Fibroblast of upper back skin (primary cell): ENCODE measurements around the gene ZNF213.
A peak's percentile ranks its signal among the peaks of the same experiment; 100 is the strongest.

Experiments used
- DNase-seq: peaks from one replicate; pipeline ENCODE4 v3.0.0-alpha.2; 2013

ZNF213 gene

DNA sequence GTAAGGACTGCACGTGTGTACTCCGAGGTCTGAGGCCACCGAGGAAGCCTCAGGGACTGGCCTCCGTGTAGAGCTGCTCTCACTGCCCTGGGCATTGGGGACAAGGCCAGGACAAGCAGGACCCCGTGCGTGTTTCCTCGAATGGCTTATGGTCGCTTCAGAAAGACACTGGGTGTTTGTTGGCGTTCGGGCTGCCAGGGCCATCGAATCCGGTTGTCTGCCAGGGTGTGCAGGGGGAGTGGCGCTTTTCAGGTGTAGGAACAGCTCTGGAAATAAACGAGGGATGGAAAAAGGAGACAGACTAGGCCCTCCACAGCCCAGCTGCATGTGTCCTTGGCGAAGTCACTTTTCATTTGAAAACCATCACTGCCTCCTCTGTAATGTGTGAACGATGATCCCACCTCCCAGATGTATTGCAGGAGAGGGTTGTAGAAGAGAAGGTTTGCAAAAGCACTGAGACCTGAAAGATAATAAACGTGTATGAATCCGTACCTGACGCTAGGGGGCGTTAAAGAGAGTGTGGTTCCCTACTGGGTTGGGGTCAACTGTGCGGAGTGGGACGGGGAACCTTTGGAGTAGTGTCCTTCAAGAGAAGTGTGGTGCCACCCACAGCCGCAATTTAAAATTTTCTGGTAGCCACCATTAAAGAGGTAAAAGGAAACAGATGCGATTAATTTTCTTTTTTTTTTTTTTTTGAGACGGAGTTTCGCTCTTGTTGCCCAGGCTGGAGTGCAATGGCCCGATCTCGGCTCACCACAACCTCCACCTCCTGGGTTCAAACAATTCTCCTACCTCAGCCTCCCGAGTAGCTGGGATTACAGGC is 33.6 kb upstream of the ZNF213 start:
- peak; percentile 34 for DNase-seq

DNA sequence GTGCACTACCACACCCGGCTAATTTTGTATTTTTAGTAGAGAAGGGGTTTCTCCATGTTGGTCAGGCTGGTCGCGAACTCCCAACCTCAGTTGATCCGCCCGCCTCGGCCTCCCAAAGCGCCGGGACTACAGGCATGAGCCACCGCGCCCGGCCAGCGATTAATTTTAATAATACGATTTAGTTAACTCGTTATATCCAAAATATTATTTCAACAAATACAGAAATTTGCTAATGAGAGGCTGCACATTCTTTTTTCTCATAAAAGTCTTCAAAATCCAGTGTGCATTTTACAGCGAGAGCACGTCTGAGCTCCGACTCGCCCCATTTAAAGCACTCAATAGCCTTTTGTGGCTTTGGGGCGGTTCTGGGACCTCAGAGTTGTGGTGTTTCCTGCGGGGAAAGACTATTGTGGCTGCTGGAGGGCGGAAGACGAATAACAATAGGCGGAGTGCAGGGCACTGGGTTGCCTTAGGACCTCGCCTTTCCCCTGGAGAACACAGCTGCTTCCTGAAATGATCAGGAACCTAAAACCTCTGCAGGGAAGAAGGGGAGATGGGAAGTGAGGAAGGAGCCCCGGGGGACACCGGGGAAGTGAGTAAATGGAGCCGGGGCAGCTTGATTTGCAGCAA is 32.9 kb upstream of the ZNF213 start:
- DNase-seq: no peak

DNA sequence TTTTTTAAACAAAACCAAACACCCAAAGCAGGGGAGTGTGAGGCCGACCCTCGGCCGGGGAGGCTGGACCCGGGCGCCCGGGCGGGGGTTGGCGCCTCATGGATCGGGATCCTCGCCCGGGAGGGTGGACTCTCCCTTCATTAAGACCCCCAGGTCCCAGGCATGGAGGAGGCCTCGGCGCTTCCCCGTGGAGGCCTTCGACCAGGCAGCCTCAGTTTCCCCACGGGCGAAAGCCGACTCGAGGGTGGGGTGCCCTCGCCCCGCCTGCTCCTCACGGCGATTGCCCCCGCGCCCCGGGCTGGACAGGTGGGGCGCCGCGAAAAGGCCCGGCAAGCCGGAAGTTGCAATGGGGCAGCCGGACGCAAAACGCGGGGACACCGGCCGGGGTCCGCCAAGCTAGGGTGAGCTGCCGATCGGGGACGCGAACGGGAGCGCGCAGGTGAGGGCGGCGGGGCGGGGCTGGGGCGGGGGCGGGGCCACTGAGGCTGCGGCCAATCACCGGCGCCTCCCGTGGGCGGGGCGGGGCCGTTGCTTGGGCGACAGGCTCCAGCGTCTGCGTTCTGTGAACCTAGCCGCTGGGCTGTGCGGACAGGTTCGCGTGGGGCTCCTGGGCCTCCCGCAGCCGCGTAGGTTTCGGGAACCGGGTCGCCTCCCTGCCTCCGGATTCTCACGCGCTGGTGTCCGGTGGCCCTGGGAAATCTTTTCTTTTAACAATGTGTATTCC is 28.5 kb upstream of the ZNF213 start:
- DNase-seq: peak; percentile 90

DNA sequence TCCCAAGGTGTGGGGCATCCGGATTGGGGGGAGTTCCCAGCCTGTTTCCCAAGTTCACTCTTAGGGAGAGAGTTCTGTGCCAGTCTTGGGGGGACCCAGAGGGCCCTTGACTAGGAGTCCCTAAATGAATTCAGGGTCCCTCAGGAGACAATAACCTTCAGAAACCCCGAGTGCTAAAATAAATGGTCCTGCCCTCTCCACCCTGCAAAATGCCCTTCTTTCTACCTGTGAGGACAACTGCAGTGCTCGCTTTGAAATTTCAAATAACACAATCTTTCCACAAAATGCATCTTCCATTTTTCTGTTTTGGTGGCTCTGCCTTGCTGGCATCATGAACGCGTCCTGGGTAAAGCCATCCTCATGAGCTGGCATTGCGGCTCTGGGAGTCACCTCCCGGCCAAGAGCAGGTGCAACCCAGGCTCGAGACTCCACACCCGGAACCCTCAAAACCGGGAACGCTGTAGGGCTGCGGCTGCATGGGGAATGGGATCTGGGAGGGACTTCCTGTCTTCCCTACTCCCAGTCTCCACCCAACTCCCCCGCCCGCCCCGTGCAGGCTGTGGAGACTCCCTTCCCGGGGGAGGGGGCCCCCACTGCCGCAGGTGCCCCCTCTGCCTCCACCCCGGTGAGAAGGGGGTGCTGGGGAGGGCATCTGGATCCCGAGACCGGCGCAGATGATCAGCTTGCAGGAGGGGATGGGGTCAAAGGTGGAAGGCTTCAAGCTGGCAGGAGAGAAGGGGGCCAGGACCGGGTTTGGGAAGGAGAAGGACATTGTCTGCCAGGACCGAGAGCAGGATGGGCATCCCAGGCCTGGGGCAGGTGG is 22.6 kb upstream of the ZNF213 start, which contains the start of gene ZNF205:
Gene ZNF205 (plus strand): TSS at position 529 of the 823 bp plus-strand sequence. CDS start 845 bp downstream, outside the sequence.
- peak; percentile 69 for DNase-seq

- no peak for DNase-seq
These were observed 21.8 kb upstream of the ZNF213 start for GRCh38 chr16:3112881-3113574.

- no peak for DNase-seq
These were observed 20.9 kb upstream of the ZNF213 start for GRCh38 chr16:3113765-3114479.

DNA sequence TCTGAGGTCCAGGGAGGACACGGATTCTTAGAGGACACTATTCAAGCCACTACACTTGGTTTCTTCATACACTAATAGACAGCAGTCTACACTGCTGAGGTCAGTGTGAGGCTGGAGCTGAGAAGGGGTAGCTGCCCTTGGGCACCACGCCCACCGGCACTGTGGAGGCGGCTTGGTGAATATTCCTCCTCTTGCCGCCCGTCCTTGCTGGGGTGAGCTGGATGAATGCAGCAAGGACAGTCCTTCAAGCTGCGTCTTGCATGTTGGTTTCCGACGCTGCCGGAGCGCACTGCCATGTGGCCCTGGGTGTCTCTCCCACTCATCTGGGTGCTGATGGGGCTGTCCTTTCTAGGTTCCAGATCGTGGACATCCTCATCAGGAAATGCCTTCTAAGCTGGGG is 19.8 kb upstream of the ZNF213 start:
- DNase-seq: no peak

GRCh38 chr16:3115561-3115960 is 19.3 kb upstream of the ZNF213 start:
- no peak for DNase-seq

- DNase-seq: no peak
These were observed 16.5 kb upstream of the ZNF213 start for GRCh38 chr16:3118204-3118790.

- DNase-seq: no peak
These were observed 16.0 kb upstream of the ZNF213 start for GRCh38 chr16:3118846-3119245.

DNA sequence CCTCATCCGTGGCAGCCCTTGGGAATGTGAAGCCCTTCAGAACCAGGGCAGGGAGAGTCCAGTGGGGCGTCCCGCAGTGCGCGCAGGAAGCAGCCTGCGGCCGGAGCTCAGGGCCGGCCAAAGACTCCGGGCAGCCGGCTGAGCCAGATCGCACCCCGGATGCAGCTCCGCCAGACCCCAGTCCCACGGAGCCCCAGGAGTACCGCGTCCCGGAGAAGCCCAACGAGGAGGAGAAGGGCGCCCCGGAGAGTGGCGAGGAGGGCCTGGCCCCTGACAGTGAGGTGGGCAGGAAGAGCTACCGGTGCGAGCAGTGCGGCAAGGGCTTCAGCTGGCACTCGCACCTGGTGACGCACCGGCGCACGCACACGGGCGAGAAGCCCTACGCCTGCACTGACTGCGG is 15.5 kb upstream of the ZNF213 start:
- no peak for DNase-seq

GRCh38 chr16:3119701-3120408 is 15.0 kb upstream of the ZNF213 start:
- DNase-seq: no peak

- DNase-seq: no peak
These were observed 14.4 kb upstream of the ZNF213 start for GRCh38 chr16:3120435-3120834.

DNA sequence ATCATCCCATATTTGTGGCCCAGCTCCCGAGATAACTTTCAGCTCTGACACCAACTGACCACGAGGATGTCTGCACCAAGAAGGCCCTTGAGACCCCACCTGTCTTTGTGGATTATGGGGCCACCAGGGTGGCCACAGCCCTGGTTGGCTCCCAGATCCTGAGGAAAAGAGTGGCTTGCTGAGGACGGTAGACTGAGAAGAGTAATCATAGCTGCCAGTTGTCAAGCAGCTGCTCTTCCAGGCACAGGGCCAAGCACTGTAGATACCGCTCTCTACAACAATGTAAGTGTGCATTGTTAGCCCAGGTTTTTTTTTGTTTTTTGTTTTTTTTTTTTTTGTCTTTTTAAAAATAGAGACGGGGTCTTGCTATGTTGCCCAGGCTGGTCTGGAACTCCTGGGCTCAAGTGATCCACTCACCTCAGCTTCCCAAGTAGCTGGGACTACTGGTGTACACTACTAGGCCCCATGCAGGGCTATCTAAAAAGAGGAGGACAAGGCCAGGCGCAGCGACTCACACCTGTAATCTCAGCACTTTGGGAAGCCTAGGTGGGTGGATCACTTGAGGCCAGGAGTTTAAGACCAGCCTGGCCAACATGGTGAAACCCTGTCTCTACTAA is 12.9 kb upstream of the ZNF213 start:
- no peak for DNase-seq

DNA sequence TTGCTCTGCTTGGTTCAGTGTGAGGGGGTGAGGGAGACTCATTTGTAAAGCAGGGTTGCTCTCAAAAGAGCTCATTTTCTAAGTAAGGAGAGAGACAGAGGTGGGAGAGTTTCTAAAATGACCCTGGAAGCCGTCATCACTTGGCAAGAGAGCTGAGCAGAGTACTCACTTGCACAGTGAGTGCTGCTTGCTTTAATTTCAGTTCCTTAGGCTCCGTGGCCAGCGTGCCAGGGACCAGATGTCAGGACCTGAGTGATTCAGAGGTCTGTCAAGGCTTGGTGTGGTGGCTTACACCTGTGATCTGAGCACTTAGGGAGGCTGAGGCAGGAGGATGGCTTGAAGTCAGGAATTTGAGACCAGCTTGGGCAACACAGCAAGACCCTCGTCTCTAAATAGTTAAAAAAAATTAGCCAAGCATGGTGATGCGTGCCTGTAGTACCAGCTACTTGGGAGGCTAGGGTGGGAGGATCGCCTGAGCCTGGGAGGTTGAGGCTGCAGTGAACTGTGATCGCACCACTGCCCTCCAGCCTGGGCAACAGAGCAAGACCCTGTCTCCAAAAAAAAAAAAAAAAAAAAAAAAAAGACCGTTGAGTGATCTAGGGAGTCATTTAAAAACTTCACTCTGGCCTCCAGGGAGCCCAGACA is 11.8 kb upstream of the ZNF213 start:
- no peak for DNase-seq

GRCh38 chr16:3123986-3124886 is 10.6 kb upstream of the ZNF213 start:
- DNase-seq: peak; percentile 93

DNA sequence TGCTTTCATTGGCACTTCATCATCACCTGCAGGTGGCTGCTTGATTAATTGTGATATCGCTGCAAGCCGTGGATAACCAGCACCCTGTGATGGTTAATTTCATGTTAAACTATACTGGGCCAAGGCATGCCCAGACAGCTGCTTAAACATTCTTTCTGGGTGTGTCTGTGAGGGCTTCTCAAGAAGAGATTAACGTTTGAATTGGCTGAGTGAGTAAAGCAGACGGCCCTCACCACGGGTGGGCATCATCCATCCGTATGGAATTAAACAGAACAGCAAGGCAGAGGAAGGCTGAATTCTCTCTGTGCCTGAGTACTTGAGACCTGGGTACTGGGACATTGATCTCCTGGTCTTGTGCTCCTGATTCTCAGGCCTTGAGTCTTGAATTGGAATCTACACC is 7.1 kb upstream of the ZNF213 start:
- DNase-seq: no peak
